ENCODE results near the gene STXBP3.

Gene STXBP3

GRCh38 chr1:108767708-108768107, 21.2 kb downstream of the STXBP3 start:
- DNase-seq = no peak
- H3K27ac ChIP-seq (ENCODE audit: low read length, poor library complexity, severe bottlenecking) = no peak overlapping the region
- H2BK12ac ChIP-seq (ENCODE audit: low read length in 2 of 2) = no peak overlapping the region
- no peak overlapping the region for H3K4me2 ChIP-seq (ENCODE audit: low read length, poor library complexity, severe bottlenecking)
- peaks cover 29% of the 10 kb centered on the region for H3K79me1 ChIP-seq (replicated peaks; ENCODE audit: low read length, poor library complexity, severe bottlenecking)
- H2BK120ac ChIP-seq (ENCODE audit: low read depth, low read length) = no peak overlapping the region
- H3K36me3 ChIP-seq (ENCODE audit: control insufficient read depth in 1 of 2, insufficient read depth in 2 of 2, low read depth in 1 of 2, low read length in 2 of 2) = peaks cover 12 to 78% of the 10 kb centered on the region in 2 experiments
- H2AK5ac ChIP-seq (ENCODE audit: low read length, severe bottlenecking) = no peak overlapping the region
- no peak overlapping the region for H4K91ac ChIP-seq (ENCODE audit: low read length)
- no peak overlapping the region for H3K14ac ChIP-seq (ENCODE audit: low read length in 2 of 2)
- no peak overlapping the region for H2AFZ ChIP-seq (ENCODE audit: low read depth, low read length)
- H3K4ac ChIP-seq (ENCODE audit: low read depth in 1 of 2, low read length in 2 of 2) = no peak overlapping the region
- 100% methylated on average over 2 of the region's 3 CpGs for WGBS
- H4K8ac ChIP-seq (ENCODE audit: low read length) = no peak overlapping the region
- H2BK5ac ChIP-seq (ENCODE audit: low read depth, low read length, poor library complexity, severe bottlenecking) = no peak overlapping the region
- H3K9me3 ChIP-seq (ENCODE audit: control insufficient read depth, low read length) = no peaks in the 10 kb centered on the region
- no peak overlapping the region for H3K18ac ChIP-seq (ENCODE audit: low read depth in 1 of 2, low read length in 2 of 2)
- no peak overlapping the region for H3K4me3 ChIP-seq (ENCODE audit: insufficient read depth in 1 of 2, low read depth in 1 of 2, low read length in 2 of 2)
- no peaks in the 10 kb centered on the region for H3K4me1 ChIP-seq (ENCODE audit: control insufficient read depth, insufficient read depth, low read depth, low read length)
- H3K23ac ChIP-seq (ENCODE audit: low read length in 2 of 2) = no peak overlapping the region
- no peak overlapping the region for H3K9ac ChIP-seq (ENCODE audit: low read length)
- H2BK15ac ChIP-seq (ENCODE audit: low read depth, poor library complexity, severe bottlenecking) = no peak overlapping the region
- no peaks in the 10 kb centered on the region for H3K27me3 ChIP-seq (ENCODE audit: control insufficient read depth in 1 of 2, insufficient read depth in 1 of 2, low read length in 2 of 2)

- DNase-seq = no peak
- Histone ChIP-seq H3K23ac (ENCODE audit: low read length in 2 of 2) (no peak overlapping the region), H3K27ac (ENCODE audit: low read length, poor library complexity, severe bottlenecking) (no peak overlapping the region), H3K9ac (ENCODE audit: low read length) (no peak overlapping the region), H3K4me3 (ENCODE audit: insufficient read depth in 1 of 2, low read depth in 1 of 2, low read length in 2 of 2) (no peak overlapping the region), H2BK15ac (ENCODE audit: low read depth, poor library complexity, severe bottlenecking) (no peak overlapping the region), H2AFZ (ENCODE audit: low read depth, low read length) (no peak overlapping the region), H3K14ac (ENCODE audit: low read length in 2 of 2) (no peak overlapping the region), H2BK5ac (ENCODE audit: low read depth, low read length, poor library complexity, severe bottlenecking) (no peak overlapping the region), H2AK5ac (ENCODE audit: low read length, severe bottlenecking) (no peak overlapping the region), H2BK12ac (ENCODE audit: low read length in 2 of 2) (no peak overlapping the region), H3K9me3 (ENCODE audit: control insufficient read depth, low read length) (peaks cover 3% of the 10 kb centered on the region), H3K27me3 (ENCODE audit: control insufficient read depth in 1 of 2, insufficient read depth in 1 of 2, low read length in 2 of 2) (no peaks in the 10 kb centered on the region), H3K18ac (ENCODE audit: low read depth in 1 of 2, low read length in 2 of 2) (no peak overlapping the region), H3K36me3 (ENCODE audit: control insufficient read depth in 1 of 2, insufficient read depth in 2 of 2, low read depth in 1 of 2, low read length in 2 of 2) (peaks cover 10 to 94% of the 10 kb centered on the region in 2 experiments), H4K8ac (ENCODE audit: low read length) (no peak overlapping the region), H3K79me1 (replicated peaks; ENCODE audit: low read length, poor library complexity, severe bottlenecking) (peaks cover 8% of the 10 kb centered on the region), H2BK120ac (ENCODE audit: low read depth, low read length) (no peak overlapping the region), H3K4me1 (ENCODE audit: control insufficient read depth, insufficient read depth, low read depth, low read length) (no peaks in the 10 kb centered on the region), H3K4ac (ENCODE audit: low read depth in 1 of 2, low read length in 2 of 2) (no peak overlapping the region), H4K91ac (ENCODE audit: low read length) (no peak overlapping the region), H3K4me2 (ENCODE audit: low read length, poor library complexity, severe bottlenecking) (no peak overlapping the region)
Measured at GRCh38 chr1:108777839-108778238, 31.4 kb downstream of the STXBP3 start.

DNA sequence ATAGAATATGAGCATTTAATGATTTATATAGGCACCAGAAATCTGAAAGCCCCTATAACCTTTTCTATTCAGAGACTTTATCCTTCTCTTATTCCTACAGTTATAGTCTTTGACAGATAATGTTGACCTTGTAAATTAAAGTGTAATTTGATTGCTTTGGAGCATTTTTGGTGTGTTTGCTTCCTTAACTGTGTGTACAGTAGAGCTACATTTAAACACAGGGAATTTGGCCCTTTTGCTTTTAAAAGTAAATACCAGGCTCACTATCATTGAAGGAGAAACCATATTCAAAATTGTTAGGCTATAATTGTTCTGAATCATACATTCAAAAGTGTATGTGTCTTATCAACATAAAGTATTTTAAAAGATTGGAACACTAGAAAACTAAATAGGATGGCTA, 33.0 kb downstream of the STXBP3 start:
- DNase-seq = no peak
- Histone ChIP-seq H3K4me2 (ENCODE audit: low read length, poor library complexity, severe bottlenecking) (no peak overlapping the region), H4K8ac (ENCODE audit: low read length) (no peak overlapping the region), H3K4ac (ENCODE audit: low read depth in 1 of 2, low read length in 2 of 2) (no peak overlapping the region), H3K36me3 (ENCODE audit: control insufficient read depth in 1 of 2, insufficient read depth in 2 of 2, low read depth in 1 of 2, low read length in 2 of 2) (peaks cover 10 to 94% of the 10 kb centered on the region in 2 experiments), H2BK5ac (ENCODE audit: low read depth, low read length, poor library complexity, severe bottlenecking) (no peak overlapping the region), H3K4me3 (ENCODE audit: insufficient read depth in 1 of 2, low read depth in 1 of 2, low read length in 2 of 2) (no peak overlapping the region), H3K4me1 (ENCODE audit: control insufficient read depth, insufficient read depth, low read depth, low read length) (no peaks in the 10 kb centered on the region), H3K27ac (ENCODE audit: low read length, poor library complexity, severe bottlenecking) (no peak overlapping the region), H3K14ac (ENCODE audit: low read length in 2 of 2) (no peak overlapping the region), H2AFZ (ENCODE audit: low read depth, low read length) (no peak overlapping the region), H3K27me3 (ENCODE audit: control insufficient read depth in 1 of 2, insufficient read depth in 1 of 2, low read length in 2 of 2) (no peaks in the 10 kb centered on the region), H3K9ac (ENCODE audit: low read length) (no peak overlapping the region), H2BK120ac (ENCODE audit: low read depth, low read length) (no peak overlapping the region), H3K79me1 (replicated peaks; ENCODE audit: low read length, poor library complexity, severe bottlenecking) (peaks cover 5% of the 10 kb centered on the region), H2BK15ac (ENCODE audit: low read depth, poor library complexity, severe bottlenecking) (no peak overlapping the region), H2AK5ac (ENCODE audit: low read length, severe bottlenecking) (no peak overlapping the region), H2BK12ac (ENCODE audit: low read length in 2 of 2) (no peak overlapping the region), H3K9me3 (ENCODE audit: control insufficient read depth, low read length) (peaks cover 15% of the 10 kb centered on the region), H3K23ac (ENCODE audit: low read length in 2 of 2) (no peak overlapping the region), H3K18ac (ENCODE audit: low read depth in 1 of 2, low read length in 2 of 2) (no peak overlapping the region), H4K91ac (ENCODE audit: low read length) (no peak overlapping the region)

- WGBS = no CpG with 5 or more reads among the region's 3 CpGs
- H2BK15ac ChIP-seq (ENCODE audit: low read depth, poor library complexity, severe bottlenecking) = no peak overlapping the region
- no peak overlapping the region for H3K9ac ChIP-seq (ENCODE audit: low read length)
- no peaks in the 10 kb centered on the region for H3K4me1 ChIP-seq (ENCODE audit: control insufficient read depth, insufficient read depth, low read depth, low read length)
- peaks cover 10% of the 10 kb centered on the region for H3K79me1 ChIP-seq (replicated peaks; ENCODE audit: low read length, poor library complexity, severe bottlenecking)
- H3K4ac ChIP-seq (ENCODE audit: low read depth in 1 of 2, low read length in 2 of 2) = no peak overlapping the region
- no peak overlapping the region for H4K8ac ChIP-seq (ENCODE audit: low read length)
- H3K14ac ChIP-seq (ENCODE audit: low read length in 2 of 2) = no peak overlapping the region
- no peak overlapping the region for H2AK5ac ChIP-seq (ENCODE audit: low read length, severe bottlenecking)
- H3K27ac ChIP-seq (ENCODE audit: low read length, poor library complexity, severe bottlenecking) = no peak overlapping the region
- no peak overlapping the region for H2AFZ ChIP-seq (ENCODE audit: low read depth, low read length)
- H4K91ac ChIP-seq (ENCODE audit: low read length) = no peak overlapping the region
- H3K23ac ChIP-seq (ENCODE audit: low read length in 2 of 2) = no peak overlapping the region
- DNase-seq = no peak
- H3K27me3 ChIP-seq (ENCODE audit: control insufficient read depth in 1 of 2, insufficient read depth in 1 of 2, low read length in 2 of 2) = no peaks in the 10 kb centered on the region
- H2BK5ac ChIP-seq (ENCODE audit: low read depth, low read length, poor library complexity, severe bottlenecking) = no peak overlapping the region
- no peak overlapping the region for H3K4me3 ChIP-seq (ENCODE audit: insufficient read depth in 1 of 2, low read depth in 1 of 2, low read length in 2 of 2)
- H3K9me3 ChIP-seq (ENCODE audit: control insufficient read depth, low read length) = peaks cover 31% of the 10 kb centered on the region
- H2BK120ac ChIP-seq (ENCODE audit: low read depth, low read length) = no peak overlapping the region
- peaks cover 23 to 94% of the 10 kb centered on the region in 2 experiments for H3K36me3 ChIP-seq (ENCODE audit: control insufficient read depth in 1 of 2, insufficient read depth in 2 of 2, low read depth in 1 of 2, low read length in 2 of 2)
- H2BK12ac ChIP-seq (ENCODE audit: low read length in 2 of 2) = no peak overlapping the region
- no peak overlapping the region for H3K4me2 ChIP-seq (ENCODE audit: low read length, poor library complexity, severe bottlenecking)
- H3K18ac ChIP-seq (ENCODE audit: low read depth in 1 of 2, low read length in 2 of 2) = no peak overlapping the region
Measured at GRCh38 chr1:108780937-108781574, 34.6 kb downstream of the STXBP3 start.
